ENCODE results near the gene FLAD1.

- TF ChIP-seq CTCF (IDR thresholded peaks at IDR 0.05): no peak
- TF ChIP-seq POLR2A (IDR thresholded peaks at IDR 0.05): no peak
Measured at GRCh38 chr1:154992721-154993571, 9.8 kb downstream of the FLAD1 start.

All from heart left ventricle (tissue), 13 donors.